Dendritic cell treated with granulocyte-macrophage colony-stimulating factor and Interleukin-4, amounts not matched to agents 40 ng/mL and 50 ng/mL, for 4 days (primary cell): ENCODE results near the gene SLC32A1.

Source experiments
- H3K27ac Mint-ChIP-seq: one replicate; pipeline ENCODE4 v1.8.0; 2022; ENCODE audit warnings: mild to moderate bottlenecking, mixed read lengths
- H3K27me3 Mint-ChIP-seq: one replicate; pipeline ENCODE4 v1.8.0; 2022; ENCODE audit warnings: mild to moderate bottlenecking, mixed read lengths
- H3K36me3 Mint-ChIP-seq: one replicate; pipeline ENCODE4 v1.8.0; 2022; ENCODE audit warnings: low read depth, mixed read lengths
- H3K4me1 Mint-ChIP-seq: one replicate; pipeline ENCODE4 v1.8.0; 2022; ENCODE audit warnings: low read depth, mixed read lengths
- H3K4me3 Mint-ChIP-seq: one replicate; pipeline ENCODE4 v1.8.0; 2022; ENCODE audit warnings: mild to moderate bottlenecking, moderate library complexity, mixed read lengths
- H3K9me3 Mint-ChIP-seq: one replicate; pipeline ENCODE4 v1.8.0; 2022; ENCODE audit warnings: mixed read lengths
- intact Hi-C: fragments of 100-400 bp; cut with micrococcal nuclease; formaldehyde crosslinking; loops from one replicate; pipeline ENCODE4 v1.15.0; 2022

The SLC32A1 gene

GRCh38 chr20:38754924-38755323 lies 30.6 kb downstream of the SLC32A1 start:
- intact Hi-C loops, result no loop called here
- Mint-ChIP-seq H3K27me3 (no peaks in the 10 kb centered on the region), H3K27ac (no peak overlapping the region), H3K4me3 (no peak overlapping the region), H3K4me1 (peaks cover 11% of the 10 kb centered on the region), H3K36me3 (peaks cover 80% of the 10 kb centered on the region), H3K9me3 (no peaks in the 10 kb centered on the region)

GRCh38 chr20:38755324-38755910 lies 31.1 kb downstream of the SLC32A1 start:
- Mint-ChIP-seq H3K27me3 (no peaks in the 10 kb centered on the region), H3K27ac (no peak overlapping the region), H3K36me3 (peaks cover 85% of the 10 kb centered on the region), H3K4me1 (peaks cover 7% of the 10 kb centered on the region), H3K9me3 (no peaks in the 10 kb centered on the region), H3K4me3 (no peak overlapping the region)
- intact Hi-C loops, result no loop called here

DNA sequence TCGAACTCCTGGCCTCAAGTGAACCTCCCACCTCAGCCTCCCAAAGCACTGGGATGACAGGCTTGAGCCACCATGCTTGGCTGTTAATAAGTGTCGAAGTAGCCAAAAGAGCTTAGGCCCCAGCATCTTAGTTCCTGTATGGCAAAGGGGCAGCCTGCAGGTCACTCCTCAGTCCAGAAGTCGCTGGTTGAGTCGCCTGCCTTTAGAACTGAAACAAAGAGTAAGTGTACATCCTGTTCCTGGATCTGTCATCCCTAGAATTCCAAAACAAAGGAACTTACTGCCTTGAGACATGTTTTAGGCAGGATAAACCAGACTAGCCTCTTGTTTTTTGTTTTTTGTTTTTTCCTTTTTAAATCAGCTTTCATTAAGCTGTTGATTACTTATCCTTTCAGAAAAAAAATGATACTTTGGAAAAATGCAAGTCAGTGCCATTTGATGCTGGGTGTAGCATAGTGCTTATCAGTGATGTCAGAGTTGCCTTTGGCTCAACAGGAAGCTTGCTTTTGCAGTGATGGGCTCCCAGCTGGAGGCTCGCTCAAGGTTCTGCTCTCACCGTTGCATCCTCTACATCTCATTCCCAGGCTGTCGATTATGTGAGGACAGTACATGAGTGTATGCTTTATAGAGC lies 33.0 kb downstream of the SLC32A1 start:
- intact Hi-C loops, result no loop called here
- Mint-ChIP-seq H3K4me3 (no peak overlapping the region), H3K36me3 (peaks cover 96% of the 10 kb centered on the region)

GRCh38 chr20:38759106-38759505 lies 34.8 kb downstream of the SLC32A1 start:
- H3K27ac Mint-ChIP-seq, result no peak overlapping the region
- H3K4me3 Mint-ChIP-seq, result no peak overlapping the region
- H3K36me3 Mint-ChIP-seq, result peaks cover 97% of the 10 kb centered on the region
- H3K27me3 Mint-ChIP-seq, result no peaks in the 10 kb centered on the region
- H3K4me1 Mint-ChIP-seq, result peaks cover 19% of the 10 kb centered on the region
- no peaks in the 10 kb centered on the region for H3K9me3 Mint-ChIP-seq
- intact Hi-C loops, result no loop called here

More for the DNA sequence above, 33.0 kb downstream of the SLC32A1 start:
- Mint-ChIP-seq H3K4me1 (peaks cover 19% of the 10 kb centered on the region), H3K27me3 (no peaks in the 10 kb centered on the region), H3K27ac (no peak overlapping the region), H3K9me3 (no peaks in the 10 kb centered on the region)

DNA sequence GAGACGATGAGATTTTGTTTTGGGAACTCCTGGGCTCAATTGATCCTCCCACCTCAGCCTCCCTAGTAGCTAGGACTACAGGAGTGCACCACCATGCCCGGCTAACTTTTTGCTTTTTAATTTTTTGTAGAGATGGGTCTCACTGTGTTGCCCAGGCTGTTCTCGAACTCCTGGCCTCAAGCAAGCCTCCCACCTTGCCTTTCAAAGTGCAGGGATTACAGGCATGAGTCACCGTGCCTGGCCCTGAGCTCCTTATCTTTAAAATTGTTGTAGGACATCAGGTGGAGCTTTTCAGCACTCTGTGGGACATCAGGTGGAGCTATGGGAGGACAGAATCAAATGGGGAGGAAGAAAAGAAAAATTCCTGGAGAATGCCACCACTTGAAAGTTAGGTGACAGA lies 36.7 kb downstream of the SLC32A1 start:
- intact Hi-C loops, result no loop called here
- Mint-ChIP-seq H3K4me3 (no peak overlapping the region), H3K36me3 (peaks cover 95% of the 10 kb centered on the region), H3K9me3 (no peaks in the 10 kb centered on the region), H3K4me1 (peaks cover 12% of the 10 kb centered on the region), H3K27ac (no peak overlapping the region), H3K27me3 (no peaks in the 10 kb centered on the region)

- Mint-ChIP-seq H3K27me3 (no peaks in the 10 kb centered on the region), H3K4me1 (peaks cover 12% of the 10 kb centered on the region), H3K36me3 (peaks cover 95% of the 10 kb centered on the region), H3K9me3 (no peaks in the 10 kb centered on the region), H3K27ac (no peak overlapping the region), H3K4me3 (no peak overlapping the region)
- intact Hi-C loops, result no loop called here
Measured at GRCh38 chr20:38762174-38762573, 37.9 kb downstream of the SLC32A1 start.

DNA sequence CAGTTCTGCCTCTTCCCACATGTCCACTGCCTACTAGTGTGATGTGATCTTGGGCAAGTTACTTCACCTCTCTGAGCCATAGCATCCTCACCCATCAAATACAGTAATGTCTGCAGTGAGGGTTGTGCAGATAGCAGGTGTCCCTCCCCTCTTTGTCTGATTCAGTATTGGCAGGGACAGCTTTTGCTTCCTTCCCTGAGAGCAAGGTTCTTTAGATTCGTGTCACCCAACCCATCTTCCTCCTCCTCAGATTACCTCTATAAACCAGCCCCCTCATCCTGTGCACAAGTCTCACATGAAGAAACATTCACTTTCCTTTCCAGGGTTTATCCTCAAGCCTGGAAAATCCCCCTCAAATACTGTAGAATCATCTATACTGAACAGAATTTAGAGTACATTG lies 39.3 kb downstream of the SLC32A1 start:
- intact Hi-C loops, result no loop called here
- peaks cover 96% of the 10 kb centered on the region for H3K36me3 Mint-ChIP-seq

DNA sequence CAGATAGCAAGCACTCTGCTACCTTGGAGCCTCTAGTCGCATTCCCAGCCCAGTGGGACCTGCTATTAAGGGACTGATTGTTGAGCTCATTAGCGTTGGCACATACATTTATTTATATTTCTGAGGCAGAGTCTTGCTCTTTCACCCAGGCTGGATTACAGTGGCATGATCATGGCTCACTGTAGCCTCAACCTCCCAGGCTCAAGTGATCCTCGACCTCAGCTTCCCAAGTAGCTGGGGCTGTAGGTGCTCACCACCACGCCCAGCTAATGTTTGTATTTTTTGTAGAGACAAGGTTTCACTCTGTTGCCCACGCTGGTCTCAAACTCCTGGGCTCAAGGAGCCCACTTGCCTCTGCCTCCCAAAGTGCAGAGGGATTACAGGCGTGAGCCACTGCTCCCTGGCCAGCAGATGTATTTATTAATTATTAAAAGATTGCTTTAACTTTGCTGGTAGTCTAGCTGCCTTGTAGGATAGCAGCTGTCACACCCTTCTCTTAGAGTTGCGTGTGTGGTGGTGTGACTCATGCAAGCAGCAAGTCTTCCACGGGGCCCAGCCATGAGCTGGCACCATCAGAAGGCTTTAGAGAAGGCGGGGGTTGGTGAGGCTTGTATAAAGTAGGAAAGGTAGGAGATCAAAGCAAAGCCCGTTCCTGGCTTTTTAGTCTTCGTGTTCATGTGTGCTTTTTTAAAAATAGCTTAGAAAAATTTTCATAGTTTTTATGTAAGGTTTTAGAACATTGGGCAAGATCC lies 40.5 kb downstream of the SLC32A1 start:
- intact Hi-C loops, result no loop called here

More for the DNA sequence above, 39.3 kb downstream of the SLC32A1 start:
- Mint-ChIP-seq H3K27me3 (no peaks in the 10 kb centered on the region), H3K4me1 (peaks cover 12% of the 10 kb centered on the region), H3K27ac (no peak overlapping the region), H3K4me3 (no peak overlapping the region), H3K9me3 (no peaks in the 10 kb centered on the region)

GRCh38 chr20:38766071-38766470 lies 41.8 kb downstream of the SLC32A1 start:
- Mint-ChIP-seq H3K27ac (no peak overlapping the region), H3K27me3 (no peaks in the 10 kb centered on the region), H3K4me1 (peaks cover 11% of the 10 kb centered on the region), H3K9me3 (no peaks in the 10 kb centered on the region), H3K4me3 (no peak overlapping the region), H3K36me3 (peaks cover 96% of the 10 kb centered on the region)
- intact Hi-C loops, result no loop called here

More for the DNA sequence above, 40.5 kb downstream of the SLC32A1 start:
- Mint-ChIP-seq H3K4me3 (no peak overlapping the region), H3K27ac (no peak overlapping the region), H3K36me3 (peaks cover 98% of the 10 kb centered on the region), H3K9me3 (no peaks in the 10 kb centered on the region), H3K27me3 (no peaks in the 10 kb centered on the region), H3K4me1 (peaks cover 12% of the 10 kb centered on the region)

DNA sequence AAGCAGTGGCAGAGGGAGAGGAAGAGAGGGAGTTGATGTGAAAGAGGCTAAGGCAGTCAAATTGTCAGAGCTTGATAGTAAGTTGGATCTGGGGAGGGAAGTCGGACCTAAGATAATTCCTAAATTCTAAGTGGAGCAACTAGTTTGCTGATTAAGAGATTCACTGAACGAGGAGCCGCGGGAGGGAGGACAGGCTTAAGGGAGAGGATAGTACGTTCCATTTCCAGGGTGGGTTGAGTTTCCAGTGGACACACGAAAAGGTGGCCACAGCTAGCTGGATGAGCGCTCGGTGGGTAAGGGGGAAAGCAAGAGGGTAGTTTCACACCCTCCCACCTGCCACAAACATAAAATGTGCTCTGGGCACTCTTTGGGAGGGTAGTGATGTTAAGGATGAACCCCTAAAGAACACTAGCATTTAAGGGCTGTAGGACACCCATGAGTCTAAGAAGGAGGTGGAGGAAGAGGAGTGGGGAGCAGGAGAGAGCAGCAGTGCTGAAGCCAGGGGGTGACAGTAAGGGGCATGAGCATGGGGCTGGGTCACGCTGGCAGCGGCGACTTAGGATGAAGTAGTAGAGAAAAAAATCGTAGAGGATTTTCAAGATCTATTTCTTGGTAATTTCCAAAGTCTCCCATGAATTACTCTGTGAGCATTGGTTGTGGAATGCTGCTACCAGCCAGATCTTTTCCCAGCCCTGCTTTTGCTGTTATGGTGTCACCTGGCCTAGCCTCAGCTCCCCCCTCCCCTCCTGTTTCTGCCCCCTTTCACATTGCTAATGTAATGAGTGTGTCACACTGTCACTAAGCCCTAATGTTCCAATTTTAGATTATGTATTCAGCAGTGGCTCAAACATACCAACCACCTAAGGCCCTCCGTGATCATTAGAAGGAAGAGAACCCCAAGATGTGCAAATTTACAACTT lies 45.4 kb downstream of the SLC32A1 start:
- peaks cover 96% of the 10 kb centered on the region for H3K36me3 Mint-ChIP-seq

GRCh38 chr20:38770546-38770945 lies 46.3 kb downstream of the SLC32A1 start:
- Mint-ChIP-seq H3K4me3 (no peak overlapping the region), H3K27me3 (no peaks in the 10 kb centered on the region), H3K9me3 (peaks cover 17% of the 10 kb centered on the region), H3K4me1 (no peaks in the 10 kb centered on the region), H3K27ac (no peak overlapping the region), H3K36me3 (peaks cover 96% of the 10 kb centered on the region)
- intact Hi-C loops, result no loop called here

More for the DNA sequence above, 45.4 kb downstream of the SLC32A1 start:
- Mint-ChIP-seq H3K4me1 (no peaks in the 10 kb centered on the region), H3K27ac (no peak overlapping the region), H3K9me3 (peaks cover 17% of the 10 kb centered on the region), H3K27me3 (no peaks in the 10 kb centered on the region), H3K4me3 (no peak overlapping the region)
- intact Hi-C loops, result no loop called here

GRCh38 chr20:38770970-38771369 lies 46.7 kb downstream of the SLC32A1 start:
- no peak overlapping the region for H3K4me3 Mint-ChIP-seq
- intact Hi-C loops, result no loop called here
- peaks cover 17% of the 10 kb centered on the region for H3K9me3 Mint-ChIP-seq
- no peak overlapping the region for H3K27ac Mint-ChIP-seq
- H3K36me3 Mint-ChIP-seq, result peaks cover 92% of the 10 kb centered on the region
- no peaks in the 10 kb centered on the region for H3K27me3 Mint-ChIP-seq
- no peaks in the 10 kb centered on the region for H3K4me1 Mint-ChIP-seq

GRCh38 chr20:38771621-38772020 lies 47.3 kb downstream of the SLC32A1 start:
- Mint-ChIP-seq H3K27ac (no peak overlapping the region), H3K4me3 (no peak overlapping the region), H3K4me1 (no peaks in the 10 kb centered on the region), H3K9me3 (peaks cover 17% of the 10 kb centered on the region), H3K36me3 (peaks cover 86% of the 10 kb centered on the region), H3K27me3 (no peaks in the 10 kb centered on the region)
- intact Hi-C loops, result no loop called here
